22Rv1 (cell line): Measurements from ENCODE around the gene MAP3K6.

Experiments used
- H3K27ac ChIP-seq: fragments of 450-650 bp; 2 replicates; pipeline ENCODE4 v1.5.1; 2017
- CTCF ChIP-seq: fragments of 450-650 bp; IDR thresholded peaks from 2 replicates; pipeline ENCODE4 v1.5.1; 2017; ENCODE audit warnings: mild to moderate bottlenecking
- ZFX ChIP-seq: fragments of 450-650 bp; IDR thresholded peaks from 2 replicates; pipeline ENCODE4 v1.6.1; 2017; ENCODE audit warnings: antibody characterized with exemption, borderline replicate concordance

Gene MAP3K6

DNA sequence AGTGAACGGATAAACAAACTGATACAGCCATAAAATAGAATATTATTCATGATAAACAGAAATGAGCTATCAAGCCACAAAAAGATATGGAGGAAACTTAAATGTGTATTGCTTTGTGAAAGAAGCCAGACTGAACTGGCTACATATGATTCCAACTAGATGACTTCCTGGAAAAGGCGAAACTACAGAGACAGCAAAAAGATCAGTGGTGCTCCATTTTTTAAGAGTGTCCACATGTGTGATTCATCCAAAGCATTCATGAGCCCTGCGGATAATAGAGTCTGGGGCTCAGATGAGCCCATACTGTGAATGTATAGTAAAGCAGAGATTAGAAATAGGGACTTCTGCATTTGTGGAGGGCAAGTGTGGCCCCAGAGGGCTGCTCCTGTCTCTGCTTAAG lies 52.6 kb downstream of the MAP3K6 start:
- no peak overlapping the region for H3K27ac ChIP-seq
- TF ChIP-seq CTCF (no peak), ZFX (no peak)

DNA sequence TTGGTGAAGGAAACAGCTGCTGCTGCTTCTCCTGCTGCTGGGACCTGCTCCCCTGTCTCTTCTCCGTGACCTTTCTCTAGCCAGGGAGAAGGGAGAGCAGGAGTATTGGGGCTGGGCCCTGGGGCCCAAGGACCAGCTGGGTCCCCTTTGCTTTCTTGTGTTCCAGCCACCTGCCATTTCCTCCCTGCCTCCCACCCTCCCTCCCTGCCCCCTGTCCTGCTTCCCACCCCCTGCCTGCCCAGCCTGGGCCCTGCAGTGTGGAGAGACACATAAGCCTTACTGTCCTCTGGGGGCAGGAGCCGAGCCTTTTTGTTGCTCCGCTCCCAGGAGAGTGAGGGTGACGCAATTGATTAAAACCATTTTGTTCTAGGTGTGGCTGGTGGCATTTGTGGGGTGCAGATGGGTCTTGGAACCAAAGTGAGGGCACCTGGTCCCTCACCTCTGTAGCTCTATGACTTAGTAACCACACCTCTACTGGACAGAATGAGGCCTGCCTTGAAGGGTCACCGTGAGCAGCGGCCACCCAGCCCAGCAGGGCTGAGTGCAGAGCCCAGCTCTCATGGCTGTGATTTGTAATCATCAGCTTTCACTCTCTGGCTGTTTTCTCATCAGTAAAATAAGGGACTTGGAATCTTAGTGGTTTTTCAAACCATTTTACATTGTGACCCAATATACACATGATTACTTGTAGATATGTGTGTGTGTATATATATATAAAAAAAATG lies 58.7 kb downstream of the MAP3K6 start:
- TF ChIP-seq CTCF (no peak), ZFX (no peak)

DNA sequence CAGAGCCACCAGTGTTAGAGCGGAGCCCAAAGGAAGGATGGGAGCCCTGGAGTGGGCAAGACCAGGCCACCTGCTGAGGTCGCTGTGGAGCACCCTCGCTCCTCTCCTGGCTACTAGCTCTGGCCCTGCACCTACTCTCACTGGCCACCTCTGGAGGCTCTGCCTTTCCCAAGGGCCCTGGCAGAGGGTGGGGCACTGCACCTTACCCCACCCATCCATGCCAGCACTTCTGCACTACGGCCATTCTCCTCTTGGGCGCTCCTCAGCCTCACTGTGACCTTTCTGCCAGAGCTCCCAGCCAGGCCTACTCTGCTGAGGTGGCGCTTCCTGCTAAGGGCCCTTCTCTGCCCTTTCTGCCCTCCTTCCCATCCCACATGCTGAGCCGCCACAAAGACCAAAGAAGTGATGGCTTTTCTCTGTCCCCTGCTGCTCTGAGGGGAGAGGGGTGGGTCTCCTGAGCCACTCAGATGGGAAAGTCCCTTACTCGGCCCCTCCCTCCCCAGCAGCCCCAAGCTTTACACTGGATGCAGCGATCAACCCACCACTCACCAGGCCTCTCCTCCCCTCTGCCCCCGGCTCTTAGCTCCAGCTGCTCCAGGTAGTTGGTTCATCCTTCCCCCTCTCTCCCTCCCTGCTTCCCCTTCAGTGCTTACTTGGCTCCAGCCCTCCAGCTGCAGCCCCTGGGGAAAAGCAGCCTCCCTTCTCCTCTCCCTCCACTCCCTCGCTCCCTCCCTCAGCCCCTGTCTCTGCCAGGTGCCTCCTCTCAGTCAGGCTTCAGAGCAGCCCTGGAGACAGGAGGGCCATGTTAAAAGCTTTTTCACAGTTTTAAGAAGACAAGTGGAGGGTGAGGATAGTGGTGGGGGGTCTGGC lies 59.6 kb downstream of the MAP3K6 start:
- no peak overlapping the region for H3K27ac ChIP-seq
- TF ChIP-seq CTCF (0 out of 2 replicates have a peak, but pooled peaks have one; percentile 15), ZFX (no peak)

More for the DNA sequence above, 58.7 kb downstream of the MAP3K6 start:
- no peak overlapping the region for H3K27ac ChIP-seq

DNA sequence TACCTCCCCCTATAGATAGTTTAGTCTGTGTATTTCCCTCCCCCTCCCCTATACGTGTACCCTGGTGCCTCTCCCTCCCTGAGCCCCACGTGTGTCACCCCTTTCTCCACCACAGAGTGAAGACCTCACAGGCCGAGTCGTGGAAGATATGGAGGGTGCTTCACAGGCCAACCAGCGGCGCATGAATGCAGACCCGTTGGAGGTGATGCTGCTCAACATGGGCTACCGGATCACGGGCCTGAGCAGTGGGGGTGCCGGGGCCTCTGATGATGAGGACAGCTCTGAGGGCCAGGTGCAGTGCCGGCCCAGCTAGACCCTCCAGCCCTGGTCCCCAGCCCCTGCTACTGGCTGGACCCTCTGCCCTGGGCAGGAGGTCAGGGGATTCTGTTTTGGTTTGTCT lies 60.7 kb downstream of the MAP3K6 start:
- H3K27ac ChIP-seq, result no peak overlapping the region
- TF ChIP-seq ZFX, result no peak
- no peak for TF ChIP-seq CTCF
